Large intestine (tissue), 3 donors: ENCODE results near the gene CLEC16A. TPM values are rescaled to one million over a fixed set of nuclear protein-coding genes. Genes with fewer than 3 reads are reported as not detected.
"Not testable (repeated sequence)": the region's sequence is repeated elsewhere in the genome, so short reads cannot be mapped to it uniquely, and the experiment has no call there.

Experiments used
- DNase-seq, 2 donors: peaks; one replicate each; pipeline versions ENCODE4 v3.0.0 to v3.0.0-alpha.2; 2013
- H3K27ac ChIP-seq: one replicate; pipeline ENCODE4 v1.5.1; 2013; ENCODE audit warnings: low read length
- H3K27me3 ChIP-seq: 2 replicates; pipeline ENCODE4 v1.6.1; 2013; ENCODE audit warnings: low read length; ENCODE audit not compliant: control insufficient read depth, insufficient read depth
- H3K36me3 ChIP-seq: 2 replicates; pipeline ENCODE4 v1.6.1; 2013; ENCODE audit warnings: low read length; ENCODE audit not compliant: control insufficient read depth, insufficient read depth
- H3K4me1 ChIP-seq: one replicate; pipeline ENCODE4 v1.6.1; 2013; ENCODE audit warnings: low read length; ENCODE audit not compliant: control insufficient read depth, insufficient read depth
- H3K4me3 ChIP-seq: one replicate; pipeline ENCODE4 v1.5.1; 2013; ENCODE audit warnings: low read length
- H3K9me3 ChIP-seq: one replicate; pipeline ENCODE4 v1.6.1; 2013; ENCODE audit warnings: mild to moderate bottlenecking, low read depth, low read length, moderate library complexity; ENCODE audit not compliant: control insufficient read depth
- WGBS: methylation state at CpG from one replicate; pipeline ENCODE4 v1.1.5; 2013; ENCODE audit warnings: low lambda C conversion rate; ENCODE audit not compliant: insufficient coverage; 5-methylcytosine and 5-hydroxymethylcytosine counted together
- polyA plus RNA-seq: library from polyadenylated mRNA; unstranded; fragments of 120-200 nt; gene quantifications from one replicate; pipeline ENCODE4 v1.2.1, GENCODE V29; 2013

The CLEC16A gene
- polyA plus RNA-seq, 1 donor = 13.2 TPM

DNA sequence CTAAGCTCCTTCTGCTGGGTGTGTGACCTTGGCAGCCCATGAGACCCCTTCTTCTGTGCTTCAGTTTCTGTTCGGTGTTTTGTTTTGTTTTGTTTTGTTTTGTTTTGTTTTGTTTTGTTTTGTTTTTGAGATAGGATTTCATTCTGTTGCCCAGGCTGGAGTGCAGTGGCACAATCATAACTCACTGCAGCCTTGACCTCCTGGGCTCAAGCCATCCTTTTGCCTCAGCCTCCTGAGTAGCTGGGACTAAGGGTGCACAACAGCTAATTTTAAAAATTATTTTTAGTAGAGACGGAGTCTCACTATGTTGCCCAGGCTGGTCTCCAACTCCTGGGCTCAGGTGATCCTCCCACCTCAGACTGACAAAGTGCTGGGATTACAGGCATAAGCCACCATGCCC, 276.1 kb downstream of the CLEC16A start:
- H3K4me1 ChIP-seq, H3K36me3 ChIP-seq, DNase-seq, H3K9me3 ChIP-seq, H3K27ac ChIP-seq, H3K4me3 ChIP-seq, H3K27me3 ChIP-seq: not testable (repeated sequence)
- no CpG with 5 or more reads among the region's 2 CpGs for WGBS

GRCh38 chr16:11224096-11224893, 279.9 kb downstream of the CLEC16A start:
- Histone ChIP-seq H3K27me3 (peaks cover 5% of the 10 kb centered on the region), H3K36me3 (no peaks in the 10 kb centered on the region), H3K4me3 (no peak overlapping the region), H3K4me1 (no peaks in the 10 kb centered on the region), H3K9me3 (no peaks in the 10 kb centered on the region), H3K27ac (no peak overlapping the region)
- no CpG with 5 or more reads among the region's 24 CpGs for WGBS
- DNase-seq = no peak

GRCh38 chr16:11224894-11225676, 280.7 kb downstream of the CLEC16A start:
- Histone ChIP-seq H3K27me3 (peaks cover 5% of the 10 kb centered on the region), H3K36me3 (no peaks in the 10 kb centered on the region), H3K9me3 (no peaks in the 10 kb centered on the region), H3K4me1 (no peaks in the 10 kb centered on the region), H3K4me3 (no peak overlapping the region), H3K27ac (no peak overlapping the region)
- DNase-seq = no peak
- 60% methylated on average over 2 of the region's 21 CpGs for WGBS

- WGBS = no CpG with 5 or more reads among the region's 18 CpGs
- no peak for DNase-seq
- H3K9me3 ChIP-seq = no peaks in the 10 kb centered on the region
- no peaks in the 10 kb centered on the region for H3K4me1 ChIP-seq
- H3K36me3 ChIP-seq = no peaks in the 10 kb centered on the region
- no peak overlapping the region for H3K27ac ChIP-seq
- no peak overlapping the region for H3K4me3 ChIP-seq
- H3K27me3 ChIP-seq = peaks cover 5% of the 10 kb centered on the region
These were observed 281.5 kb downstream of the CLEC16A start for GRCh38 chr16:11225677-11226549.

- peaks cover 4% of the 10 kb centered on the region for H3K4me1 ChIP-seq
These were observed 285.1 kb downstream of the CLEC16A start for GRCh38 chr16:11229432-11229831.

DNA sequence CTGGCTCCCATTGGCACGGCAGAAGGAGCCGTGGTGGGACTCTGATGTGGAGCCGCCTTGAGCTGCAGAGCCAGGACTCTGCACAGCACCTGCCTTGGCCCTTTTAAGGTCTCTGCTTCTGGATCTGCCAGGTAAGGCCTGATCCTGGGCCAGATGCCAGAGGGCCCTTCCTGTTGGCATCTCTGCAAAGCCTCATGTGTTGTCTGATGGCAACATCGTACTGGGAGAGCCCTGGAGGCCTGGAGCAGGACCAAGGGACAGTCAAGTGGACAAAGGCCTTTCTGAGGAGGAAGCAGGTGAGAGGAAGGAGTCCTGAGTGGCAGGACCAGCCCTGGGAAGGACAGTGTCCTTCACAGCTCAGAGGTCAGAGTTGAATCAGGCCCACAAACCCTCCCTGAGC, 285.5 kb downstream of the CLEC16A start:
- Histone ChIP-seq H3K9me3 (no peaks in the 10 kb centered on the region), H3K27me3 (peaks cover 4% of the 10 kb centered on the region), H3K4me3 (no peak overlapping the region), H3K27ac (no peak overlapping the region), H3K36me3 (no peaks in the 10 kb centered on the region), H3K4me1 (peaks cover 4% of the 10 kb centered on the region)
- no peak for DNase-seq
- WGBS = no CpG with 5 or more reads among the region's 4 CpGs

More at GRCh38 chr16:11229432-11229831, 285.1 kb downstream of the CLEC16A start:
- Histone ChIP-seq H3K9me3 (no peaks in the 10 kb centered on the region), H3K27me3 (peaks cover 4% of the 10 kb centered on the region), H3K4me3 (no peak overlapping the region), H3K27ac (no peak overlapping the region), H3K36me3 (no peaks in the 10 kb centered on the region)
- WGBS = no CpG with 5 or more reads among the region's 5 CpGs
- DNase-seq = no peak

GRCh38 chr16:11231367-11231970, 287.1 kb downstream of the CLEC16A start:
- Histone ChIP-seq H3K27ac (no peak overlapping the region), H3K4me1 (peaks cover 4% of the 10 kb centered on the region), H3K9me3 (no peaks in the 10 kb centered on the region), H3K27me3 (peaks cover 4% of the 10 kb centered on the region), H3K36me3 (no peaks in the 10 kb centered on the region), H3K4me3 (no peak overlapping the region)
- WGBS = no CpG with 5 or more reads among the region's 10 CpGs
- DNase-seq = no peak

Other genes starting within 250 kb of the CLEC16A start
- gene TEKT5, start 249.6 kb upstream of the CLEC16A start, polyA plus RNA-seq = 0.09 TPM
- gene NUBP1, start 200.7 kb upstream of the CLEC16A start, polyA plus RNA-seq = 29.0 TPM
- 3.5 TPM for gene TVP23A, start 125.8 kb upstream of the CLEC16A start, polyA plus RNA-seq
- 11.9 TPM for gene CIITA, start 67.4 kb upstream of the CLEC16A start, polyA plus RNA-seq
- gene DEXI, start 2.1 kb upstream of the CLEC16A start, polyA plus RNA-seq = 31.8 TPM